Measurements from ENCODE around the gene RPP14.

DNA sequence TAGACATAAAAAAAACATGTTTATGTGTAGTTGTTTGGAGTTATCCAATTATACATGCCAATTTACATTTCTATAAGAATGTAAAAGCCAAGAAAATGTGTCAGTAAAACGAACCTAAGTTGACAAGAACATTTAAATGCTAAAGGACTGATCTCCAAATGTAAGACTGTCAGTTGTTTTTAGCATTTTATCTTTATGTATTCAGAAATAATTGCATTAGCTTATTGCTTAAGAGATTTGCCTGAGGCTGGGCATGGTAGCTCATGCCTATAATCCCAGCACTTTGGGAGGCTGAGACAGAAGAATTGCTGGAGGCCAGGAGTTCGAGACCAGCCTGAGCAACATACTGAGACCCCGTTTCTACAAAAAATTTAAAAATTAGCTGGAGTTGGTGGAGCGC, 53.6 kb downstream of the RPP14 start:
- TF ChIP-seq CTCF (conservative IDR thresholded peaks at IDR 0.05): no peak
- TF ChIP-seq EZH2 (IDR thresholded peaks at IDR 0.05; ENCODE audit: low read depth): no peak

Measured in PC-9 (cell line).